ENCODE data around the gene THAP8.

Gene THAP8

GRCh38 chr19:36001605-36002004, 52.5 kb downstream of the THAP8 start:
- ChIA-PET CTCF (no interaction called here), POLR2A (no interaction called here)
- TF ChIP-seq TARDBP (IDR thresholded peaks at IDR 0.05) (no peak), HDGF (IDR thresholded peaks at IDR 0.05; ENCODE audit: borderline replicate concordance) (no peak), FOXM1 (IDR thresholded peaks at IDR 0.05; ENCODE audit: borderline replicate concordance) (no peak)
- DNase-seq (ENCODE audit: extremely low spot score) = no peak

GRCh38 chr19:35996777-35997176, 57.3 kb downstream of the THAP8 start:
- no peak for DNase-seq (ENCODE audit: extremely low spot score)
- ChIA-PET CTCF (interaction anchor here (0.6 kb wide), 1 partner anchor 299 kb away, joined by 5 read pairs; no protein-coding TSS in a partner anchor), POLR2A (interaction anchor here (0.9 to 1.9 kb wide), 4 partner anchors 12 to 118 kb away, joined by 3 to 7 read pairs (median 4); partner anchors contain the start of genes ALKBH6, POLR2I, SYNE4 and TBCB)
- TF ChIP-seq FOXM1 (IDR thresholded peaks at IDR 0.05; ENCODE audit: borderline replicate concordance) = no peak
- no peak for TF ChIP-seq PKNOX1 (IDR thresholded peaks at IDR 0.05)
- no peak for TF ChIP-seq CTBP1 (IDR thresholded peaks at IDR 0.05; ENCODE audit: borderline replicate concordance)
- no peak for TF ChIP-seq L3MBTL2 (conservative IDR thresholded peaks at IDR 0.05)
- no peak for TF ChIP-seq FOXK2 (IDR thresholded peaks at IDR 0.05)
- no peak for TF ChIP-seq SUZ12 (IDR thresholded peaks at IDR 0.05)
- TF ChIP-seq SP1 (IDR thresholded peaks at IDR 0.05) = no peak
- no peak for TF ChIP-seq FOXA1 (IDR thresholded peaks at IDR 0.05)
- no peak for TF ChIP-seq TARDBP (IDR thresholded peaks at IDR 0.05)
- no peak for TF ChIP-seq HDGF (IDR thresholded peaks at IDR 0.05; ENCODE audit: borderline replicate concordance)
- TF ChIP-seq BHLHE40 (IDR thresholded peaks at IDR 0.05; ENCODE audit: borderline replicate concordance) = no peak
- TF ChIP-seq ZNF384 (IDR thresholded peaks at IDR 0.05) = no peak
- no peak for TF ChIP-seq NFRKB (IDR thresholded peaks at IDR 0.05)
- TF ChIP-seq LEF1 (IDR thresholded peaks at IDR 0.05; ENCODE audit: borderline replicate concordance) = no peak
- TF ChIP-seq ELF4 (IDR thresholded peaks at IDR 0.05) = no peak
- no peak for TF ChIP-seq ARNT (IDR thresholded peaks at IDR 0.05)

DNA sequence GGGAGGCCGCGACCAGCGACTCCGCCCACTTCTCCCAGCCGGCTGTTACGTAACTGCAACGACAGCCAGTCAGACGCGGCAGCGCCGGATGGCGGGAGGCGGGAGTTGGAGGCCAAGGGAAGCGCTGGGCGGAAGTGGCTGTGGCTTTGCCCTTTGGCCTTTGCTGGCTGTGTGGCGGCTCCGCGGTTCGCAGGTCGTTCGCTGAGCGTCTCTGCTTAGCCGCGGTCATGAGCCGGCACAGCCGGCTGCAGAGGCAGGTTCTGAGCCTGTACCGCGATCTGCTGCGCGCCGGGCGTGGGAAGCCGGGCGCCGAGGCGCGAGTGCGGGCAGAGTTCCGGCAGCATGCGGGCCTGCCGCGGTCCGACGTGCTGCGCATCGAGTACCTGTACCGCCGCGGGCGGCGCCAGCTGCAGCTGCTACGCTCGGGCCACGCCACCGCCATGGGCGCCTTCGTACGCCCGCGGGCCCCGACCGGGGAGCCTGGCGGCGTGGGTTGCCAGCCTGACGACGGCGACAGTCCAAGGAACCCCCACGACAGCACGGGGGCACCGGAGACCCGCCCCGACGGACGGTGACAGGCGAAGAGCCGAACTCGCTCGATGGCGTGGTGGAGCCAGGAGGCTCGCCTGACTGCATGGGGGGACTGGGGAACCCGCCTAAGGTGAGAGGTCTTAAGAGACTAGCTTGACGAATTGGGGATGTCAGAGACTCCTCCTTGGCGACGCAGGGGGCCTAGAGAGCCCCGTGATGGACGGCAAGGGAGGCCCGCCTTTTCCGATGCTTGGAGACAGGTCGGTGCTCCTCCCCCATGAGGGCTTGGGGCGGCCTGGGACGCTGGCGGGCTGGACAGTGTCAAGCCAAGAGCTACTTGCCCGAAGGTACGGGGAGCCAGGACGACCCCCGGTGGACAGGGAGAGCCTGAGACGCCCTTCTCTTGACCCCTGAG, 58.8 kb downstream of the THAP8 start, which contains the start of gene SDHAF1:
TSS of gene SDHAF1 (plus strand) at position 141 of the 946 bp plus-strand sequence. CDS start at position 228, 87 bp downstream.
- ChIA-PET POLR2A (interaction anchor here (1.0 to 1.9 kb wide), 4 partner anchors 8 to 58 kb away, joined by 3 to 13 read pairs (median 6); partner anchors contain the start of genes ALKBH6, SYNE4 and THAP8), CTCF (no interaction called here)
- DNase-seq (ENCODE audit: extremely low spot score) = peak; percentile 95
- TF ChIP-seq ZNF384 (IDR thresholded peaks at IDR 0.05) (no peak), FOXA1 (IDR thresholded peaks at IDR 0.05) (no peak), TARDBP (IDR thresholded peaks at IDR 0.05) (no peak), FOXM1 (IDR thresholded peaks at IDR 0.05; ENCODE audit: borderline replicate concordance) (no peak), HDGF (IDR thresholded peaks at IDR 0.05; ENCODE audit: borderline replicate concordance) (0 out of 2 replicates have a peak, but pooled peaks have one; percentile 20), LEF1 (IDR thresholded peaks at IDR 0.05; ENCODE audit: borderline replicate concordance) (no peak), SUZ12 (IDR thresholded peaks at IDR 0.05) (no peak), L3MBTL2 (conservative IDR thresholded peaks at IDR 0.05) (peak; percentile 76), PKNOX1 (IDR thresholded peaks at IDR 0.05) (peak; percentile 83), CTBP1 (IDR thresholded peaks at IDR 0.05; ENCODE audit: borderline replicate concordance) (no peak), ELF4 (IDR thresholded peaks at IDR 0.05) (peak; percentile 76)

GRCh38 chr19:35993923-35994598, 60.0 kb downstream of the THAP8 start:
- POLR2A ChIA-PET = interaction anchor here (1.0 to 1.3 kb wide), 2 partner anchors 20 to 121 kb away, joined by 3 read pairs; partner anchors contain the start of genes ALKBH6, POLR2I and TBCB
- CTCF ChIA-PET = interaction anchor here (0.6 kb wide), 2 partner anchors 35 to 182 kb away, joined by 3 to 4 read pairs; no protein-coding TSS in a partner anchor
- no peak for DNase-seq (ENCODE audit: extremely low spot score)
- TF ChIP-seq L3MBTL2 (conservative IDR thresholded peaks at IDR 0.05) (no peak), NFRKB (IDR thresholded peaks at IDR 0.05) (no peak), HDGF (IDR thresholded peaks at IDR 0.05; ENCODE audit: borderline replicate concordance) (no peak), FOXK2 (IDR thresholded peaks at IDR 0.05) (no peak), BHLHE40 (IDR thresholded peaks at IDR 0.05; ENCODE audit: borderline replicate concordance) (no peak), SUZ12 (IDR thresholded peaks at IDR 0.05) (no peak), SP1 (IDR thresholded peaks at IDR 0.05) (no peak), TARDBP (IDR thresholded peaks at IDR 0.05) (no peak), ARNT (IDR thresholded peaks at IDR 0.05) (no peak), CTBP1 (IDR thresholded peaks at IDR 0.05; ENCODE audit: borderline replicate concordance) (no peak), FOXA1 (IDR thresholded peaks at IDR 0.05) (no peak), FOXM1 (IDR thresholded peaks at IDR 0.05; ENCODE audit: borderline replicate concordance) (no peak), ELF4 (IDR thresholded peaks at IDR 0.05) (no peak)

DNA sequence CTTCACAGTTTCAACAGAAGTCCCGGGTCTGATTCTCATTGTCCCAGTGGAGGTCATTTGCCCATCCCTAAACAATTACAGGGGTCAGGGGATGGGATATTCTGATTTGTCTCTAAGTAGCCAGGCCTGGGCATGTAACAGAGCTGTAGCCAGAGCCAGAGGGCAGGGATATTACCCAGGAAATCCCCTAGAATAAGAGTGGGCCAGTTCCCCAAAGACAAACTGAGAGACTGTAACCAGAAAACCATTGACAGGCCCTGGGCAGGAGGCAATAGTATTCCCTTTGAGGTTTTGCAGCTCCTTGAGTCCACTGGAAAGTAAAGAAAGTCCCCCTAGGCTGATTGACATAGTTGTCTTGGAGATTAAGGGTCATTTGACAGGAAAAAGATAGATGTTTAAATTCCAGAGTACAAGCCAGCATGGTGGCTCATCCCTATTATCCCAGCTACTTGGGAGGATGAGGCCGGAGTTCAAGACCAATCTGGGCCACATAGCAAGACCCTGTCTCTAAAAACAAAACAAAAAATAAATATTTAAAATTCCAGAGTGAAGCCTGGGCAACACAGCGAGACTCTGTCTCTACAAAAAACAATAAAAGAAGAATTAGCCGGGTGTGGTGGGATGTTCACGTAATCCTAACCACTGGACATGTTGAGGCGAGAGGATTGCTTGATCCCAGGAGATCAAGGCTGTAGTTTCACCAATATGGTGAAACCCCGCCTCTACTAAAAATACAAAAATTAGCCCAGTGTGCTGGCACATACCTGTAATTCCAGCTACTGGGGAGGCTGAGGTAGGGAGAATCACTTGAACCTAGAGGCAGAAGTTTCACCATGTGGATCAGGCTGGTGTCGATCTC, 60.9 kb downstream of the THAP8 start:
- TF ChIP-seq FOXA1 (IDR thresholded peaks at IDR 0.05) = no peak
- no peak for TF ChIP-seq SUZ12 (IDR thresholded peaks at IDR 0.05)
- TF ChIP-seq L3MBTL2 (conservative IDR thresholded peaks at IDR 0.05) = no peak
- TF ChIP-seq TARDBP (IDR thresholded peaks at IDR 0.05) = no peak
- TF ChIP-seq ZNF384 (IDR thresholded peaks at IDR 0.05) = no peak
- no peak for TF ChIP-seq FOXM1 (IDR thresholded peaks at IDR 0.05; ENCODE audit: borderline replicate concordance)
- CTCF ChIA-PET = interaction anchor here (0.6 kb wide), 2 partner anchors 35 to 183 kb away, joined by 3 to 4 read pairs; no protein-coding TSS in a partner anchor
- no peak for DNase-seq (ENCODE audit: extremely low spot score)
- POLR2A ChIA-PET = interaction anchor here (1.0 to 1.3 kb wide), 2 partner anchors 21 to 122 kb away, joined by 3 read pairs; partner anchors contain the start of genes ALKBH6, POLR2I and TBCB
